Measurements from ENCODE around the gene FLRT3. TPM values are rescaled to one million over a fixed set of nuclear protein-coding genes. Genes with fewer than 3 reads are reported as not detected.

The FLRT3 gene
- total and polyA plus RNA-seq, 4 donors = 23.5 to 144 (median 48.9) TPM

DNA sequence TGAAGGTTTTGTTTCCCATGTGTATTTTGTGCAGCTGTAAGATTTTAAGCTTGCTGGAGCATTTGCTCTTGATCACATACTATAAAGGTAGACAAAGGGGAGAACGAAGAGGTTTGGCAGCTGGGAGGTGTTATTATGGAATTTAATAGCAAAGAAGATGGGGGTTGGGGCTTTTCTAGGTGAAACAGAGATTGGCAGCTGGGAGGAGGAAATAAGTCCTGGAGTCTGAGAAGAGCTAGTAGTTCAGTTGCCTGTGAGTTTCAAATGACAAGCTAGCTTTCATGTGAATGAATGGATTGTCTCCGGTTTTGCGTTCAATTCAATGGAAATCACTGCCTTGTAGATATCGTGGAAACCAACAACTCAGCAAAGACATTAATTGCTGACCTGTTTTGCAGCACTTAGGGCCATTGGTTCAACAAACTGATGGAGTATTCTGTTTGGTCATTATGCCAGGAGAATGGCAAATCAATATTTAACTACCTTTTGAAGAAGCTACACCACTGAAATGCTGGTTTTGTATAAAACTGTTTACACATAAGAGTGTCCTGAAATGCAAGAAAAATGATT is 38.1 kb upstream of the FLRT3 start:
- no peak overlapping the region for H3K4me3 ChIP-seq
- H3K27me3 ChIP-seq (ENCODE audit: control insufficient read depth in 3 of 3, insufficient read depth in 3 of 3, low read length in 2 of 3) = no peaks in the 10 kb centered on the region
- no peaks in the 10 kb centered on the region for H3K36me3 ChIP-seq (ENCODE audit: control insufficient read depth in 4 of 4, insufficient read depth in 4 of 4, low read length in 4 of 4)
- peaks cover 0 to 6% (median 0%) of the 10 kb centered on the region in 5 donors for H3K4me1 ChIP-seq (ENCODE audit: control insufficient read depth in 5 of 5, insufficient read depth in 5 of 5, low read length in 5 of 5)
- no peak overlapping the region for H3K9ac ChIP-seq (ENCODE audit: insufficient read depth in 1 of 2, low read length in 2 of 2)
- DNase-seq (peak in 1 of 3 donors; percentile 3), ATAC-seq (ENCODE audit: insufficient read depth, low FRiP score) (no peak)
- H3K27ac ChIP-seq (ENCODE audit: low read depth in 1 of 2, low read length in 1 of 2) = no peak overlapping the region
- WGBS, 2 donors = 51% methylated on average over 4 of the region's 4 CpGs
- TF ChIP-seq, protein P1, sequence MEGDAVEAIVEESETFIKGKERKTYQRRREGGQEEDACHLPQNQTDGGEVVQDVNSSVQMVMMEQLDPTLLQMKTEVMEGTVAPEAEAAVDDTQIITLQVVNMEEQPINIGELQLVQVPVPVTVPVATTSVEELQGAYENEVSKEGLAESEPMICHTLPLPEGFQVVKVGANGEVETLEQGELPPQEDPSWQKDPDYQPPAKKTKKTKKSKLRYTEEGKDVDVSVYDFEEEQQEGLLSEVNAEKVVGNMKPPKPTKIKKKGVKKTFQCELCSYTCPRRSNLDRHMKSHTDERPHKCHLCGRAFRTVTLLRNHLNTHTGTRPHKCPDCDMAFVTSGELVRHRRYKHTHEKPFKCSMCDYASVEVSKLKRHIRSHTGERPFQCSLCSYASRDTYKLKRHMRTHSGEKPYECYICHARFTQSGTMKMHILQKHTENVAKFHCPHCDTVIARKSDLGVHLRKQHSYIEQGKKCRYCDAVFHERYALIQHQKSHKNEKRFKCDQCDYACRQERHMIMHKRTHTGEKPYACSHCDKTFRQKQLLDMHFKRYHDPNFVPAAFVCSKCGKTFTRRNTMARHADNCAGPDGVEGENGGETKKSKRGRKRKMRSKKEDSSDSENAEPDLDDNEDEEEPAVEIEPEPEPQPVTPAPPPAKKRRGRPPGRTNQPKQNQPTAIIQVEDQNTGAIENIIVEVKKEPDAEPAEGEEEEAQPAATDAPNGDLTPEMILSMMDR (IDR thresholded peaks at IDR 0.05; ENCODE audit: control extremely low read depth, extremely low read depth) = no peak
- no peaks in the 10 kb centered on the region for H3K9me3 ChIP-seq (ENCODE audit: control insufficient read depth in 4 of 4, insufficient read depth in 3 of 4, low read length in 3 of 4)

DNA sequence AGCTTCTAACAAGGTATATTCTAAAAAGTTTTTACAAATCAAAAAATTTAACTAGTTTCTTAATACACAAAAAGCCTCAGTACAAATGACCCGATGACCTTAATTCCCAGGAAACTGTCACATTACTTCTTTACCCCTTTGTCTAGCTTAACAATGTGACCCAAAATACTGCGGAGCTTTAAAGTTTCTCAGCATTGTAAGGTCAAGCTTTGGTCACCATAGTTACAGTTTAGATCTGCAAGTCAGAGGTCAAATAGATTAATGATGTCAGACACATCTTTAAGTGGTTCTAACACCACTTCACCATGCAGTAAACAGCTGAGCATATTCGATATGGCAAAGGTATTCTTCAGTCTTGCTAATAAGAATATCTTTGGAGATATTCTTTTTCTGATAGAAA is 36.8 kb upstream of the FLRT3 start:
- H3K27ac ChIP-seq (ENCODE audit: low read depth in 1 of 2, low read length in 1 of 2) = no peak overlapping the region
- H3K9me3 ChIP-seq (ENCODE audit: control insufficient read depth in 4 of 4, insufficient read depth in 3 of 4, low read length in 3 of 4) = no peaks in the 10 kb centered on the region
- DNase-seq (no peak), ATAC-seq (ENCODE audit: insufficient read depth, low FRiP score) (no peak)
- H3K4me3 ChIP-seq = no peak overlapping the region
- H3K27me3 ChIP-seq (ENCODE audit: control insufficient read depth in 3 of 3, insufficient read depth in 3 of 3, low read length in 2 of 3) = no peaks in the 10 kb centered on the region
- peaks cover 0 to 6% (median 0%) of the 10 kb centered on the region in 5 donors for H3K4me1 ChIP-seq (ENCODE audit: control insufficient read depth in 5 of 5, insufficient read depth in 5 of 5, low read length in 5 of 5)
- no peak overlapping the region for H3K9ac ChIP-seq (ENCODE audit: insufficient read depth in 1 of 2, low read length in 2 of 2)
- H3K36me3 ChIP-seq (ENCODE audit: control insufficient read depth in 4 of 4, insufficient read depth in 4 of 4, low read length in 4 of 4) = no peaks in the 10 kb centered on the region
- TF ChIP-seq, protein P1 (IDR thresholded peaks at IDR 0.05; ENCODE audit: control extremely low read depth, extremely low read depth) = no peak
- WGBS, 2 donors = 47 to 62% methylated on average over 3 of the region's 3 CpGs

DNA sequence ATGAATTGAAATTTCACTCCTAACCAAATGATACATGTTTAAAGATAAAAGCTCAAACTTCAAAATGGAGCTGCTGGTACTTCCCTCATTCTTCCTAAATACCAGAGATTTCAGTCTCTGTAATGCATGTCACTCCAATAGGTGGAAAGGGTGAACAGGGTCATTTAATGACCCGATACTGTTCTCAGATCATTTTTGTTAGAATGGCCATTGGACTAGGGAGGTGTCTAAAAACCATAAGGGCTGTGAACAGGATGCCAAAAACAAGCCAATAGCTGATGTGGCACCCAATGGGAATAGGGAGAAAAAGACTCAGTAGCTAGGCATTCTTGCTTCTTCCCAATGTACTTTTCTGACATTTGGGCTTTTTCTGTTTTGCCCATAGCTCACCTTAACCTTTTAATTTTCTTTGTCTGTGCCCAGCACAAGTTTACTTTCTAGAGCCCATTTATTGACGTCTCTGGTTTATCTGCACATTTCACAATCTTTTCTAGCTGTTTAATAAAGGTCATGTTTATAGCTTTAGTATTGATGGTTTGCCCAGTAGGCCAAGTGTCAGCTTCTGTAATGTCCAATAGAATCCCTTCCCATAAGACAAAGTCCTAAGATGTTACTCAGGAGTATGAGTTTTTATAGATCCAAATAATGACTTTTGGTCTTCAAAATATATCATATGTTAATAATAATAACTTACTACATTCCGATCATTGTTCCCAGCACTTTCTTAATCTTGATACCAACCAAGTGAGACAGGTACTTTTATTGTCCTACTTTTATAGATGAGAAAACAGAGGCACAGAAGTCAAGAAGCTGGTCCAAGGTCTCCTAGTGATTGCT is 24.3 kb upstream of the FLRT3 start:
- ATAC-seq (ENCODE audit: insufficient read depth, low FRiP score) (no peak), DNase-seq (no peak)
- TF ChIP-seq, protein P1 (IDR thresholded peaks at IDR 0.05; ENCODE audit: control extremely low read depth, extremely low read depth) = no peak
- Histone ChIP-seq H3K4me1 (ENCODE audit: control insufficient read depth in 5 of 5, insufficient read depth in 5 of 5, low read length in 5 of 5) (no peaks in the 10 kb centered on the region), H3K36me3 (ENCODE audit: control insufficient read depth in 4 of 4, insufficient read depth in 4 of 4, low read length in 4 of 4) (no peaks in the 10 kb centered on the region), H3K27ac (ENCODE audit: low read depth in 1 of 2, low read length in 1 of 2) (no peak overlapping the region), H3K9me3 (ENCODE audit: control insufficient read depth in 4 of 4, insufficient read depth in 3 of 4, low read length in 3 of 4) (no peaks in the 10 kb centered on the region), H3K27me3 (ENCODE audit: control insufficient read depth in 3 of 3, insufficient read depth in 3 of 3, low read length in 2 of 3) (no peaks in the 10 kb centered on the region), H3K4me3 (no peak overlapping the region), H3K9ac (ENCODE audit: insufficient read depth in 1 of 2, low read length in 2 of 2) (no peak overlapping the region)
- 88 to 90% methylated on average over 3 of the region's 3 CpGs for WGBS, 2 donors
